Endothelial cell of umbilical vein (primary cell): ENCODE measurements around the gene OR1E1. TPM values are rescaled to one million over a fixed set of nuclear protein-coding genes. Genes with fewer than 3 reads are reported as not detected.

Source experiments
- BruUV-seq: library from RNA; stranded (reverse); fragments of 400-500 nt; replicated peaks from 2 replicates; lab custom pipeline; 2021; lab: Mats Ljungman, UMichigan
- CTCF ChIA-PET: fragments of 300-600, 350-600 bp; sonication (Branson Sonifier 250); formaldehyde crosslinking; loops from one replicate; lab custom pipeline; 2021; ENCODE audit warnings: antibody characterized with exemption, inconsistent platforms; lab: Charles Lee
- POLR2A ChIA-PET: fragments of 300-600, 350-600 bp; sonication (Branson Sonifier 250); formaldehyde crosslinking; loops from one replicate; lab custom pipeline; 2021; ENCODE audit warnings: antibody characterized with exemption, inconsistent platforms; lab: Charles Lee
- DNase-seq: peaks from one replicate; pipeline ENCODE4 v3.0.0-alpha.2; 2011; ENCODE audit warnings: low read depth, low spot score
- FAIRE-seq: peaks from 2 replicates; lab custom pipeline; 2011; peaks lifted over from hg19 to GRCh38; lab: Jason Lieb, UNC
- H2AFZ ChIP-seq: 2 replicates; pipeline ENCODE4 v1.6.0; 2012; ENCODE audit warnings: low read depth, low read length, control low read depth, inconsistent platforms
- H3K27ac ChIP-seq: 2 replicates; pipeline ENCODE4 v1.5.1; 2011; ENCODE audit warnings: low read depth, mild to moderate bottlenecking, control low read depth, low read length, moderate library complexity; ENCODE audit not compliant: insufficient read depth
- H3K27me3 ChIP-seq, 2 experiments: 2 replicates each; pipeline versions ENCODE4 v1.6.0 to v1.6.1; 2011; ENCODE audit warnings: low read length in 2 of 2, mixed read lengths in 1 of 2; ENCODE audit not compliant: control insufficient read depth in 2 of 2, insufficient read depth in 2 of 2
- H3K36me3 ChIP-seq, 2 experiments: 2 replicates in 1 of 2; 3 replicates in 1 of 2; pipeline ENCODE4 v1.5.1; 2011; ENCODE audit warnings: low read length in 2 of 2, mild to moderate bottlenecking in 1 of 2, moderate library complexity in 1 of 2; ENCODE audit not compliant: control insufficient read depth in 2 of 2, insufficient read depth in 2 of 2; ENCODE audit errors: extremely low read depth in 1 of 2
- H3K4me1 ChIP-seq: 3 replicates; pipeline ENCODE4 v1.5.1; 2011; ENCODE audit warnings: mild to moderate bottlenecking, low read length; ENCODE audit not compliant: control insufficient read depth, insufficient read depth; ENCODE audit errors: extremely low read depth
- H3K4me2 ChIP-seq: 2 replicates; pipeline ENCODE4 v1.6.1; 2011; ENCODE audit warnings: low read length, control low read depth, mixed read lengths; ENCODE audit not compliant: insufficient read depth
- H3K4me3 ChIP-seq, 3 experiments: fragments of 200-600 bp in 1 of 3; sonication (generic), shearing (Covaris generic) in 1 of 3; replicated peaks in 1 of 3; 2 replicates each; pipeline ENCODE4 v1.5.1; 2011 to 2016; ENCODE audit warnings: control low read depth in 3 of 3, low read length in 3 of 3, mild to moderate bottlenecking in 2 of 3, inconsistent platforms in 1 of 3, low read depth in 1 of 3, moderate library complexity in 1 of 3; ENCODE audit not compliant: insufficient read depth in 1 of 3
- H3K79me2 ChIP-seq: 2 replicates; pipeline ENCODE4 v1.6.0; 2012; ENCODE audit warnings: low read length, inconsistent platforms; ENCODE audit not compliant: control insufficient read depth, insufficient read depth
- H3K9ac ChIP-seq: replicated peaks from 2 replicates; pipeline ENCODE3; 2011; ENCODE audit warnings: low read length, control low read depth; ENCODE audit not compliant: insufficient read depth; ENCODE audit errors: extremely low read depth
- H3K9me1 ChIP-seq: replicated peaks from 3 replicates; pipeline ENCODE4 v1.6.0; 2011; ENCODE audit warnings: mild to moderate bottlenecking, low read length; ENCODE audit not compliant: control insufficient read depth, insufficient read depth; ENCODE audit errors: extremely low read depth
- H3K9me3 ChIP-seq: replicated peaks from 2 replicates; pipeline ENCODE4 v1.5.1; 2012; ENCODE audit warnings: low read length, inconsistent platforms; ENCODE audit not compliant: control insufficient read depth, insufficient read depth
- H4K20me1 ChIP-seq: replicated peaks from 2 replicates; pipeline ENCODE3; 2011; ENCODE audit warnings: mild to moderate bottlenecking, low read length; ENCODE audit not compliant: control insufficient read depth, insufficient read depth; ENCODE audit errors: extremely low read depth
- EZH2 ChIP-seq: IDR thresholded peaks from 2 replicates; pipeline ENCODE4 v1.6.1; 2012; ENCODE audit warnings: borderline replicate concordance, low read depth, mild to moderate bottlenecking, moderate library complexity, low read length, inconsistent platforms; ENCODE audit not compliant: severe bottlenecking
- GATA2 ChIP-seq: IDR thresholded peaks from 2 replicates; pipeline ENCODE4 v1.7.0; 2011; ENCODE audit warnings: low read depth, mild to moderate bottlenecking, moderate library complexity, mixed read lengths, low read length; ENCODE audit not compliant: insufficient read length, insufficient read depth
- JUN ChIP-seq: IDR thresholded peaks from 2 replicates; pipeline ENCODE4 v1.6.1; 2011; ENCODE audit warnings: borderline replicate concordance, low read depth; ENCODE audit not compliant: insufficient read length, insufficient read depth
- MYC ChIP-seq: IDR thresholded peaks from one replicate; pipeline ENCODE4 v1.6.1; 2011; ENCODE audit warnings: mild to moderate bottlenecking, low read depth, low read length
- POLR2A ChIP-seq: IDR thresholded peaks from 2 replicates; pipeline ENCODE4 v1.6.1; 2012; ENCODE audit warnings: low read depth, mild to moderate bottlenecking, control low read depth, low read length
- dilution Hi-C: fragments of 300-500 bp; cut with MboI; formaldehyde crosslinking; loops from one replicate; pipeline ENCODE4 v1.15.0; 2019; ENCODE audit warnings: low sequenced_read_pairs; ENCODE audit not compliant: extremely low pct_ligation_motif_present
- intact Hi-C: fragments of 100-400 bp; cut with micrococcal nuclease; formaldehyde crosslinking; loops from one replicate; pipeline ENCODE4 v1.10.0; 2022
- polyA plus RNA-seq, 4 experiments: library from polyadenylated mRNA; depleted of rRNA in 3 of 4; stranded (reverse) in 3 of 4; unstranded in 1 of 4; fragments of >200 nt; gene quantifications; 2 replicates each; pipeline versions ENCODE4 v1.2.1 to v1.2.3, GENCODE V29; 2011 to 2012; ENCODE audit warnings: missing spikeins in 1 of 4
- total RNA-seq: library from RNA; stranded (reverse); gene quantifications from 2 replicates; pipeline ENCODE4 v1.2.3, GENCODE V29; 2021

OR1E1 gene
- total and polyA plus RNA-seq, 2 donors (not counting 3 experiments of a cell fraction or from before 2014, with no cell fraction given): 0.06 TPM; not detected in 1

DNA sequence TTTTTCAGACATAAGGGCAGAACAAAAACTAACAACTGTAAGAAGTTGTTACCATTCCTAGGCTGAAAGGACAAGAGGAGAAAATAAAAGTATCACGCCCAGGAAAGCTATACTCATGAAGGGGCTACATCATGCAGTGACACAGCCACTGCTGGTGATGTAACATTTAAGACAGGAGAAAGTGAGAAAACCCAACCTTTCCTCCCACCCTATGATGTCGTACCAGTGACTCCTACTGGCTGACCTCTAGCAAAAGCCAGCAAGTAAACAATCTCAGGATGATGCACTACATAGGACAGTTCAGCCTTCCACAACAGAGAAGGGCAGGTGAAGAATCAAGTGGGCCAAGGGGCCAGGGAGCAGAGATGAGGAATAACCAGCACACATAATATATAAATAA lies 49.4 kb upstream of the OR1E1 start:
- FAIRE-seq (no peak), DNase-seq (no peak)

DNA sequence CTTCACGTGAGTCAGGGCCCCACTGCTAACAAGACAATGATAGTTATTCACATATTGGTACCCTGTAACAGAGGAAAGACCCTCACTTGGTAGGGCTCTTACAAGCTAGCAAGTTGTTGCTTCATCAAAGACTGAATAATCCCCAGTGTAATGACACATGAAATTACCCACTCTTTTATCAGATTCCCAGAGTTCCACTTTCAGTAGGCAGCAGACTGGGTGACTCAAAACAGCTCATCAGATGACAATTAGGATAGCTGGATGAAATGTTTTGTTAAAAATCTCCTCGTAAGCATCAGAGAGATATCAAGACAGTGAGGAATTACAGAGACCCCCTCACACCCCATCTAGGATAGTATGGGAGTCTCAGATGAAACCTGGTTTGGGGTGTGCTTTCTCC lies 42.2 kb upstream of the OR1E1 start:
- FAIRE-seq (no peak), DNase-seq (no peak)
- no peak for TF ChIP-seq JUN
- TF ChIP-seq MYC: no peak
- no peak for TF ChIP-seq POLR2A
- TF ChIP-seq EZH2: no peak
- Histone ChIP-seq H3K9me1 (no peaks in the 10 kb centered on the region), H4K20me1 (no peaks in the 10 kb centered on the region), H3K36me3 (no peaks in the 10 kb centered on the region), H3K4me2 (no peak overlapping the region), H3K27ac (no peak overlapping the region), H3K4me3 (no peak overlapping the region), H3K9me3 (peaks cover 2% of the 10 kb centered on the region), H3K27me3 (no peaks in the 10 kb centered on the region), H3K4me1 (no peaks in the 10 kb centered on the region), H3K79me2 (no peaks in the 10 kb centered on the region), H3K9ac (no peak overlapping the region), H2AFZ (no peak overlapping the region)
- POLR2A ChIA-PET: no interaction called here
- no TSS peak for BruUV-seq
- intact Hi-C loops: no loop called here
- CTCF ChIA-PET: no interaction called here
- dilution Hi-C loops: no loop called here

More for the DNA sequence above, 49.4 kb upstream of the OR1E1 start:
- H3K27me3 ChIP-seq: no peaks in the 10 kb centered on the region
- H3K4me2 ChIP-seq: no peak overlapping the region
- no peak overlapping the region for H3K9ac ChIP-seq
- no peak overlapping the region for H2AFZ ChIP-seq
- no peaks in the 10 kb centered on the region for H3K4me1 ChIP-seq
- ChIA-PET CTCF (no interaction called here), POLR2A (no interaction called here)
- dilution Hi-C loops (no loop called here), intact Hi-C loops (no loop called here)
- no peaks in the 10 kb centered on the region for H4K20me1 ChIP-seq
- no peaks in the 10 kb centered on the region for H3K36me3 ChIP-seq
- no peak overlapping the region for H3K4me3 ChIP-seq
- TF ChIP-seq GATA2: no peak
- TF ChIP-seq MYC: no peak
- TF ChIP-seq POLR2A: no peak
- no peaks in the 10 kb centered on the region for H3K79me2 ChIP-seq
- H3K27ac ChIP-seq: no peak overlapping the region
- BruUV-seq: no TSS peak
- no peaks in the 10 kb centered on the region for H3K9me1 ChIP-seq
- H3K9me3 ChIP-seq: no peaks in the 10 kb centered on the region
